PC-3 (cell line): Measurements from ENCODE around the gene TREH. TPM values are rescaled to one million over a fixed set of nuclear protein-coding genes. Genes with fewer than 3 reads are reported as not detected.

Experiments
- ATAC-seq: fragments of 200-7000 bp; cut with Tn5 transposase; 2 replicates; pipeline ENCODE4 v1.9.1; 2020; ENCODE audit warnings: mild to moderate bottlenecking, moderate library complexity
- BruUV-seq: library from RNA; stranded (reverse); fragments of 400-500 nt; replicated peaks from 2 replicates; lab custom pipeline; 2021; lab: Mats Ljungman, UMichigan
- CTCF ChIA-PET: fragments of 300-600 bp; sonication (Branson Sonifier 250); formaldehyde crosslinking; loops from one replicate; lab custom pipeline; 2022; ENCODE audit warnings: antibody characterized with exemption; lab: Charles Lee
- POLR2A ChIA-PET: fragments of 300-600 bp; sonication (Branson Sonifier 250); formaldehyde crosslinking; loops from one replicate; lab custom pipeline; 2022; ENCODE audit warnings: antibody characterized with exemption; ENCODE audit not compliant: unreplicated experiment; lab: Charles Lee
- DNase-seq: peaks from one replicate; pipeline ENCODE4 v3.0.0-alpha.2; 2015
- H2AFZ ChIP-seq: fragments of 300-600 bp; sonication (generic); 2 replicates; pipeline ENCODE4 v1.6.0; 2016; ENCODE audit warnings: antibody characterized with exemption, low read length
- H3F3A ChIP-seq: fragments of 300-600 bp; sonication (generic); one replicate; pipeline ENCODE4 v1.6.0; 2017; ENCODE audit warnings: antibody characterized with exemption, low read length, control low read depth, mild to moderate bottlenecking; ENCODE audit not compliant: unreplicated experiment
- H3K27ac ChIP-seq: fragments of 300-600 bp; sonication (generic); 2 replicates; pipeline ENCODE4 v1.5.1; 2016; ENCODE audit warnings: mild to moderate bottlenecking, low read length
- H3K27me3 ChIP-seq: fragments of 300-600 bp; sonication (generic); 2 replicates; pipeline ENCODE4 v1.6.1; 2016; ENCODE audit warnings: low read length, mixed read lengths
- H3K36me3 ChIP-seq: fragments of 300-600 bp; sonication (generic); 2 replicates; pipeline ENCODE4 v1.6.1; 2016; ENCODE audit warnings: low read depth, mixed run types, low read length, mixed read lengths
- H3K4me1 ChIP-seq: fragments of 300-600 bp; sonication (generic); 2 replicates; pipeline ENCODE4 v1.5.1; 2016; ENCODE audit warnings: low read length; ENCODE audit not compliant: insufficient read depth
- H3K4me2 ChIP-seq: fragments of 300-600 bp; sonication (generic); 2 replicates; pipeline ENCODE4 v1.6.0; 2016; ENCODE audit warnings: low read length
- H3K4me3 ChIP-seq: fragments of 300-600 bp; sonication (generic); 2 replicates; pipeline ENCODE4 v1.5.1; 2016; ENCODE audit warnings: mild to moderate bottlenecking, low read length, mixed read lengths
- H3K79me2 ChIP-seq: fragments of 300-600 bp; sonication (generic); 2 replicates; pipeline ENCODE4 v1.6.1; 2017; ENCODE audit warnings: low read length, mixed read lengths
- H3K9ac ChIP-seq: fragments of 300-600 bp; sonication (generic); 2 replicates; pipeline ENCODE4 v1.6.0; 2016; ENCODE audit warnings: mild to moderate bottlenecking, low read length
- H3K9me2 ChIP-seq: fragments of 300-600 bp; sonication (generic); replicated peaks from 2 replicates; pipeline ENCODE4 v1.6.1; 2016; ENCODE audit warnings: mixed run types, low read length, mixed read lengths
- H3K9me3 ChIP-seq: fragments of 300-600 bp; sonication (generic); 2 replicates; pipeline ENCODE4 v1.6.1; 2016; ENCODE audit warnings: low read length, mixed read lengths
- H4K20me1 ChIP-seq: fragments of 300-600 bp; sonication (generic); 2 replicates; pipeline ENCODE4 v1.6.1; 2016; ENCODE audit warnings: low read length, mixed read lengths
- CTCF ChIP-seq: fragments of 300-600 bp; sonication (generic); conservative IDR thresholded peaks from 2 replicates; pipeline ENCODE4 v1.5.1; 2017; ENCODE audit warnings: antibody characterized with exemption, low read depth, mild to moderate bottlenecking, low read length
- EZH2 ChIP-seq: fragments of 300-600 bp; sonication (generic); IDR thresholded peaks from one replicate; pipeline ENCODE4 v1.6.1; 2017; ENCODE audit warnings: antibody characterized with exemption, mild to moderate bottlenecking, low read length; ENCODE audit not compliant: unreplicated experiment
- EZH2phosphoT487 ChIP-seq: fragments of 300-600 bp; sonication (generic); IDR thresholded peaks from 2 replicates; pipeline ENCODE4 v1.6.1; 2018; ENCODE audit warnings: mild to moderate bottlenecking, antibody characterized with exemption, low read length, borderline replicate concordance
- intact Hi-C: fragments of 100-400 bp; cut with micrococcal nuclease; formaldehyde crosslinking; loops from 2 replicates; pipeline ENCODE4 v1.9.0; 2023
- total RNA-seq: library from RNA; depleted of rRNA; stranded (reverse); fragments of >200 nt; gene quantifications from 2 replicates; pipeline ENCODE4 v1.2.3, GENCODE V29; 2014

Gene TREH
- total RNA-seq, 1 experiment from 2014 or later: not detected

GRCh38 chr11:118663902-118664301, 15.5 kb downstream of the TREH start:
- H3K27me3 ChIP-seq: no peaks in the 10 kb centered on the region
- no peaks in the 10 kb centered on the region for H3K9me3 ChIP-seq
- H3K9me2 ChIP-seq: no peaks in the 10 kb centered on the region
- CTCF ChIA-PET: no interaction called here
- no peaks in the 10 kb centered on the region for H3K79me2 ChIP-seq
- TF ChIP-seq CTCF: no peak
- no peak for TF ChIP-seq EZH2
- TF ChIP-seq EZH2phosphoT487: no peak
- no peaks in the 10 kb centered on the region for H3K4me1 ChIP-seq
- intact Hi-C loops: no loop called here
- no peak for ATAC-seq
- no peak overlapping the region for H3K4me2 ChIP-seq
- no TSS peak for BruUV-seq
- POLR2A ChIA-PET: no interaction called here
- H3K4me3 ChIP-seq: no peak overlapping the region
- no peak overlapping the region for H3K27ac ChIP-seq
- H4K20me1 ChIP-seq: no peaks in the 10 kb centered on the region
- DNase-seq: no peak
- H2AFZ ChIP-seq: no peak overlapping the region
- H3K9ac ChIP-seq: no peak overlapping the region
- no peaks in the 10 kb centered on the region for H3K36me3 ChIP-seq
- no peaks in the 10 kb centered on the region for H3F3A ChIP-seq

DNA sequence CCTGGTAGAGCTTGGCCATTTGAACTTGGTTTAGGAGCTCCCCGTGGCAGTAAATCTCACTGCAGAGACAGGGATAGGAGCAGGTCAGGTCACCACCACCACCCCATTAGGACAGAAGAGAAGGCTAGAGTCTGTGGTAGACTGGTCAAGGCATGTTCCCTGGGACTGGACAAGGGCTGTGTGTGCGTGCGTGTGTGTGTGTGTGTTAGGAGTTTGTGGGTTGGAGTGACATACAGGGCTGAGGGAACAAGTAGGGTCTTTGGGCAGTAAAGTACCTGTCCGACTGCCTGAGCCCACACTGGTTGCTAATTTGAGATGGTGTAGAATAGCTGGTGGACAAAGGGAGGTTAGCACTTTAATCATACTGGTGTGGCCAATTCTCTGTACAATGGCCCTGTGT, 16.1 kb downstream of the TREH start:
- Histone ChIP-seq H3K9me3 (no peaks in the 10 kb centered on the region), H3K4me3 (no peak overlapping the region), H2AFZ (no peak overlapping the region), H3K27me3 (no peaks in the 10 kb centered on the region), H3K36me3 (no peaks in the 10 kb centered on the region), H3K4me1 (no peaks in the 10 kb centered on the region), H3K27ac (no peak overlapping the region), H3F3A (no peaks in the 10 kb centered on the region), H3K79me2 (no peaks in the 10 kb centered on the region), H4K20me1 (no peaks in the 10 kb centered on the region), H3K9ac (no peak overlapping the region), H3K4me2 (no peak overlapping the region), H3K9me2 (no peaks in the 10 kb centered on the region)
- no peak for ATAC-seq
- CTCF ChIA-PET: no interaction called here
- intact Hi-C loops: no loop called here
- no TSS peak for BruUV-seq
- no peak for DNase-seq
- TF ChIP-seq EZH2 (no peak), CTCF (no peak), EZH2phosphoT487 (no peak)
- POLR2A ChIA-PET: interaction anchor here (0.5 kb wide), 1 partner anchor 126 kb away, joined by 8 read pairs; no protein-coding TSS in a partner anchor

DNA sequence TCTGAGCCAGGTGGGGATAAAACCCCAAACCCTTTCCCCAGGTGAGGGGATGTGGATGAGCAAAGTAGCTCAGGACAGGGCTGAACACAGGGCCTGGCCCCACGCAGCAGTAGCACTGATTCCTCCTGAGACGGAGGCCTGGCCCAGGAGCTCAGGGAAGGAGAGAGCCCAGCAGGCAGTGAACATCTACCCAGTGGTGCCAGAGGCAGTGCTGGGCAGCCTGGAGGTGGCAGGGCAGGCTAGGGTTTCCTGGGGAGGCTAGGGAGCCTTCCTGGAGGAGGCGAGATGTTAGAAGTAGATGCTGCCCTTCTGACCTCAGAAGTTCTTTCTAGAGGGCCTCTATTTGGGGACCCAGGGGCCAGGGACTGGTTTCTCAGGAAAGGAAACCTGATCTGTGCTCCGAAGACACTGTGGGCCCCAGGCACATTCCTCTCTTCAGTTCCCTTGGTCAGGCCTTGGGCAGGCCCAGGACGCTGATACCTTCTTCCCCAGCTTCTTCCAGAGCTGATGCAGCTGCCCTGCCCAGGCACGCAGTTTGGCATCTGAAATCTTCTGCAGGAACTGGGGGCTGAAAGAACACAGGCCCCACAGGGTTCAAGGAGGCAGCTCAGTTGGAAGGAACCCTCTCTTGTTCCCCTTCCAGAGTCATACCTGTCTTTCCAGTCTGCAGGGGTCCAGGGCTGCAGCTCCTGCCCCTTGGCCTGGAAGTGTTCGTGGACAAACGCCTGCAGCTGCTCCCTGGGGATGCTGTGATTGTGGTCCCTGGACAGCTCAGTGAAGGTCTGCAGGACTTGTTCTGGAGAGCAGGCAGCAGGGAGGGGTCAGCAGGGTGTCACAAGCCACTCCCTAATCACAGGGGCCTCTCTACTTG, 16.8 kb downstream of the TREH start:
- no peaks in the 10 kb centered on the region for H3K4me1 ChIP-seq
- H3K9me3 ChIP-seq: no peaks in the 10 kb centered on the region
- H3K4me3 ChIP-seq: no peak overlapping the region
- H3K9ac ChIP-seq: no peak overlapping the region
- H3K36me3 ChIP-seq: no peaks in the 10 kb centered on the region
- ChIA-PET POLR2A (no interaction called here), CTCF (no interaction called here)
- H3K4me2 ChIP-seq: no peak overlapping the region
- no peaks in the 10 kb centered on the region for H3K79me2 ChIP-seq
- no peak for ATAC-seq
- no peaks in the 10 kb centered on the region for H3K9me2 ChIP-seq
- no peak overlapping the region for H2AFZ ChIP-seq
- no peak overlapping the region for H3K27ac ChIP-seq
- no peak for DNase-seq
- TF ChIP-seq EZH2phosphoT487 (no peak), CTCF (no peak), EZH2 (no peak)
- H3F3A ChIP-seq: no peaks in the 10 kb centered on the region
- intact Hi-C loops: no loop called here
- H4K20me1 ChIP-seq: no peaks in the 10 kb centered on the region
- no peaks in the 10 kb centered on the region for H3K27me3 ChIP-seq
- BruUV-seq: no TSS peak
